ENCODE measurements around the gene ADAMTS17.

DNA sequence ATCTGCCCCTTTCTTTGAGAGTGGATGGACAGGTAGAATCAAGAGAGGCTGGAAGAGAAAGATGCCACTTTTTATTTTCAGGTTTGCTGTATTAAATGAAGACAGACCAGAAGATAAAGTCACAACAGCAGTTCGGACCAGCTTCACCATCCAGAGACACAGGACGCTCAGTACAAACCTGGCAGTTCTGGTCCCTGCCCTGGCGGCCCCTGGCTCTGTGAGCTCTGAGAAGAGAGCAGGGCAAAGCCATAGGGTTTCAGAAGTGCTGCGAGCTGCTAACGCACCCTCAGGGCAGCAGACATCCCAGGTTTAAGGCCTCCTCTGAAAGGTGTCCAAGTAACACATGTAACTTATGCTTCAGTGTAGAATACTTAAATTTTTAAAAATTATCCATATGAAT lies 216.8 kb downstream of the ADAMTS17 start:
- TF ChIP-seq, protein P1, sequence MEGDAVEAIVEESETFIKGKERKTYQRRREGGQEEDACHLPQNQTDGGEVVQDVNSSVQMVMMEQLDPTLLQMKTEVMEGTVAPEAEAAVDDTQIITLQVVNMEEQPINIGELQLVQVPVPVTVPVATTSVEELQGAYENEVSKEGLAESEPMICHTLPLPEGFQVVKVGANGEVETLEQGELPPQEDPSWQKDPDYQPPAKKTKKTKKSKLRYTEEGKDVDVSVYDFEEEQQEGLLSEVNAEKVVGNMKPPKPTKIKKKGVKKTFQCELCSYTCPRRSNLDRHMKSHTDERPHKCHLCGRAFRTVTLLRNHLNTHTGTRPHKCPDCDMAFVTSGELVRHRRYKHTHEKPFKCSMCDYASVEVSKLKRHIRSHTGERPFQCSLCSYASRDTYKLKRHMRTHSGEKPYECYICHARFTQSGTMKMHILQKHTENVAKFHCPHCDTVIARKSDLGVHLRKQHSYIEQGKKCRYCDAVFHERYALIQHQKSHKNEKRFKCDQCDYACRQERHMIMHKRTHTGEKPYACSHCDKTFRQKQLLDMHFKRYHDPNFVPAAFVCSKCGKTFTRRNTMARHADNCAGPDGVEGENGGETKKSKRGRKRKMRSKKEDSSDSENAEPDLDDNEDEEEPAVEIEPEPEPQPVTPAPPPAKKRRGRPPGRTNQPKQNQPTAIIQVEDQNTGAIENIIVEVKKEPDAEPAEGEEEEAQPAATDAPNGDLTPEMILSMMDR (conservative IDR thresholded peaks at IDR 0.05; ENCODE audit: low read depth, low read length): no peak
- no peak for TF ChIP-seq EZH2 (IDR thresholded peaks at IDR 0.05; ENCODE audit: borderline replicate concordance, low read depth, low read length, poor library complexity, severe bottlenecking)
